G401.6 (cell line): Measurements from ENCODE around the gene SRSF4.

ENCODE experiments used
- FAIRE-seq: peaks from 2 replicates; lab custom pipeline; 2012; peaks lifted over from hg19 to GRCh38; lab: Jason Lieb, UNC

Gene SRSF4

GRCh38 chr1:29200906-29201594, 19.4 kb upstream of the SRSF4 start:
- FAIRE-seq = no peak

- no peak for FAIRE-seq
Observed at GRCh38 chr1:29197993-29198392, 16.3 kb upstream of the SRSF4 start.

DNA sequence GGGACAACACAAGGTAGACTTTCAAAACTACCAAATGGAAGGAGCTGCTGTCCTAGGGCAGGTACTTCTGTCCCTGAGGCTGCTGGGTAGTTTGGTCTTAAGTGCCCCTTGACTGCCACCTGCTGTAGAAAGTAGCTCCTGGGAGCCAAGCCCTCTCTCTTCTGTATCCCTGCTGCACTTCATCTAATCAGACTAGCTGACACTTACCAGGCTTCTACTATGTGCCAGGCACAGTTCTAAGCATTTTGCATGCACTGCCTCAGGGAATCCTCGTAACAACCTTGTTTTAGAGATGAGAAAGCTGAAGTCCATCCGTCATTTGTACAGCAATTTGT, 15.9 kb upstream of the SRSF4 start:
- FAIRE-seq = peak; percentile 31

- FAIRE-seq = no peak
Observed at GRCh38 chr1:29196863-29197589, 15.3 kb upstream of the SRSF4 start.

GRCh38 chr1:29195881-29196291, 14.2 kb upstream of the SRSF4 start:
- FAIRE-seq = no peak

- FAIRE-seq = no peak
Observed at GRCh38 chr1:29193879-29194455, 12.3 kb upstream of the SRSF4 start.

- no peak for FAIRE-seq
Observed at GRCh38 chr1:29190718-29191117, 9.0 kb upstream of the SRSF4 start.

DNA sequence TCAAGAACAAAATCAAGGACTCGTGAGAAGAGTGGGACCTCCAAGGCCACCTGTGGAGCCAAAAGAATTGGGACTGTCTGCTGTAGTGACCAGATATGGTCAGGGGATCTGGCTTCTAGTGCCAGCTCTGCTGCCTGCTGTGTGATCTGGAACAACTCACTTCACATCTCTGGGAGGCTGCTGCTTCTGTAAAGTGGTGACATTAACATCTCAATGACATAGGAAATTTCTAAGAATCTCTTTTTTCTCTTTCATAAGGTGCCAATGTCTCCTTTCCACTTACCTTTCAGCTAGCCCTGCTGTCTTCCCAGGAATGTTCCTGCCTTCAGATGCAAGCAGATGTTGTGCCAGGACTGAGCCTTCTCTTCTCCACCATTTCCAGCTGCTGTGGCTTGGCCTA, 5.0 kb upstream of the SRSF4 start:
- FAIRE-seq = no peak

GRCh38 chr1:29186252-29186651, 4.6 kb upstream of the SRSF4 start:
- FAIRE-seq = no peak

GRCh38 chr1:29183287-29183686, 1.6 kb upstream of the SRSF4 start:
- FAIRE-seq = no peak

GRCh38 chr1:29180497-29181412, 945 bp downstream of the SRSF4 start:
- no peak for FAIRE-seq

DNA sequence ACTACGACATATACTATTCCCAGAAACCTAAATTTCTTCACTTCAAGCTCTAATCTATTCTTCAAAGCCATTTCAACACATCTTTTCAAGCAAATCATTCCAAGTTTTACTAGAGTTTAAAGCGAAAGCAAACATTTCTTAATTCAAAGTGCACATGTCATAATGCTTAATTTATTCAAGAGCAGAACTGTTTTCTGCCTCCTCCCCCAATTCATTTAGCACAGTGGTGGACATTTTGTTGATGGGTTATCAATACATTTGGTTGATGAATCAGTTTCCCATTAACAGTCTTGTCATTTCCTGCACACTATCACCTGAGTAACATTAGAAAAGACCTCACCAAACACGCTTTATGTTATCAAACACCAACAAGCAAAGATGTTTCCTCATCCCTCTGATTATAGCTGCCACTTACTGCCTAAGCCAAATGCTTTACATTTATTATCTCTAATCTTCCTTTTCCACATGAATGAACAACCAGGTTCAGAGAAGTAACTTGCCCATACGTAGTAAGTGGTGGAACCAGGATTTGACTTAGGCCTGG, 2.0 kb downstream of the SRSF4 start:
- no peak for FAIRE-seq

- FAIRE-seq = no peak
Observed at GRCh38 chr1:29177022-29177705, 4.5 kb downstream of the SRSF4 start.

- no peak for FAIRE-seq
Observed at GRCh38 chr1:29176576-29176975, 5.1 kb downstream of the SRSF4 start.

DNA sequence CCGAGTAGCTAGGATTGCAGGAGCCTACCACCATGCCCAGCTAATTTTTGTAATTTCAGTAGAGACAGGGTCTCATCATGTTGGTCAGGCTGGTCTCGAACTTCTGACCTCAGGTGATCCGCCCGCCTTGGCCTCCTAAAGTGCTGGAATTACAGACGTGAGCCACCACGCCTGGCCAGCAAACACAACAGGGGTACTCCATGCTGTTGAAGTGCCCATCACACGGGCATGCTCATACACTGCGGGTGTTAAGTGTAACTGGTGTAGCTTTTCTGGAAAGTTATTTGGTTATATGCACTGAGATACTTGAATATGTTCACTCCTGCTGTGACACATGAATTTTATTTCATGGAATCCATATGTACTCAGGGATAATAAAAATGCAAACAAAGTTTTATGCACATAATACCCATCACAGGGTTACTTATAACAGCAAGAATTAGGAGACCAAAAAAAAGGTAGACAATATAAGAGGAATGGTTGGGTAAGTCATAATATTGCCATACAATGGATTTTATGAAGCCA, 9.2 kb downstream of the SRSF4 start:
- FAIRE-seq = no peak

DNA sequence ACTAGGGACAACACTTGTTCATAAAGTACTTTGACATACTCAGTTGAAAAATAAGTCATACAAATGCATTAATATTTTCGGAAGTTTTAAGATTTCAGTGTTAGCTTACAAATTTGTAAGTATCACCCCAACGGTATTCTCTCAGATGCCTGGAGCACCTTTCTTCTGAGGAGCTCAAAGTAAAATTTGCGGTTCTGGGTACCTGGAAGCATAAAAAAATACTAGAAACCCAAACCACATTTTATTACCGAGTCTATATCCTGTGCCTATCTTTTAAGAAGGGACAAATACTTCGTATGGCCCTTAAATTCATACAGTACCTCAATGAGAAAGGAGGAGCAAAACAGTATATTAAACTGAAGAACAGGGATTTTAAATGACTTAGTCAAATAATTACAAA, 10.2 kb downstream of the SRSF4 start:
- FAIRE-seq = no peak

DNA sequence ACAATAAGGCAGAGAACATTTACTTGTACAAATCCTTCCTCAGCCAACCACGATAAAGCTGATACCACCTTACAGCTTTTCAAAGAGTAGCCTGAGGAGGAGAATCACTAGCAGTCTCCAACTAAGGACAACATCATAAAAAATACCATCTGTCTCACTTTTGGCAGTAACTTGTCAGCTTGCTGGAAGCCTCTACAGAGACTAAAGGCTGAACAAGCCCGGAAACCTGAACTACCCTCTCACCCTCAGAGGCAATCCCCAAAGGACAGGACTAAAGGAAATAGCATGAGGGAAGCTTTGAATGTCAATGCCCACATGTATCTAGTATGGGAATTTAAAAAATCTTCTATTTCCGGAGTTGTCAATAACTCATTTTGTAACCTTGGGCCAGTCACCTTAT, 10.6 kb downstream of the SRSF4 start:
- no peak for FAIRE-seq

DNA sequence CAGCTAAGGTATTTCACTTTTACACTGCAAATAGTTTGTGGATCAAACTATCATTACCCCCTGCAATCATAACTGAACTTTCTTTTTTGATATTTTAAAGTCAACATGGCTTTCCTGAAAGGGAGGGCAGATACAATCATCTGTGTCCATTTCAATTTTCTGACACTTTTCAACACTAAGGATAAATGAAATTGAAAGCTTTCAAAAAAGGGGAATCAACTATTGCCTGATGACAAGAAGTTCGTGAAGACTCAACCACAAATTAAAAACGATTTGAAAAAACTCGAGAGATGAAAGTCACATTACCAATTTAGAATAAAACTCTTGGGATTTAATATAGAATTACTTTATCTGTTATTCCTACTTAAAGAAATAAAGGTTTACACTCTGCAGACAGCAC, 11.7 kb downstream of the SRSF4 start:
- FAIRE-seq = no peak

DNA sequence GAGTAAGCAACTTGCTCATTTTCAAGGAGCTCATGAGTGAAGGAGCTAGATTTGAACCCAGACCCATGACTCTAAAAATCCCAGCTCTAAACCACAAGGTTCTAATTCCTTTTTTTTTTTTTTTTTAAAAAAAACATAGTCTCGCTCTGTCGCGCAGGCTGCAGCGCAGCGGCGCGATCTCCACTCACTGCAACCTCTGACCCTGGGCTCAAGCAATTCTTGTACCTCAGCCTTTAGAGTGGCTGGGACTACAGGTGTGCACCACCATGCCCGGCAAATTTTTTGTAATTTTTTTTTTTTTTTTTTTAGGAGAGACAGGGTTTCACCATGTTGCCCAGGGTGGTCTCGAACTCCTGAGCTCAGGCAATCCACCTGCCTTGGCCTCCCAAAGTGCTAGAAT, 13.8 kb downstream of the SRSF4 start:
- no peak for FAIRE-seq

- FAIRE-seq = no peak
Observed at GRCh38 chr1:29166291-29166878, 15.3 kb downstream of the SRSF4 start.

DNA sequence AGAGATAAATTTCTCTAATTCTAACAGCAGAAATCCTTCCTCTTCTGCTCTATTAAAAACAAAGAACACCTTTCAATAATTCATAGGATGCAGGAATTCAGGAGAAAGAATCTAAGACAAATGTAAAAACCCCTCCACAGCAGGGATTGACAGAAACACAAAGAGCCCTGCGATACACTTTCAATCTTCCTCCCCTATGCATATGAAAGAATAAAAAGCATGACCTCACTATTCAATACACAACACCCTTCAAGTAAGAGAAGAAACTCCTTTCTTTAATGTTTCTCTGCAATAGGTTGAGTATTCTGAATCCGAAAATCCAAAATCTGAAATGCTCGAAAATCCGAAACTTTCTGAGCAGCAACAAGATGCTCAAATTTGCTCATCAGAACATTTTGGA, 17.1 kb downstream of the SRSF4 start:
- FAIRE-seq = no peak
